CD4-positive, alpha-beta T cell treated with Interleukin-2 at 100 ng/mL for 4 hours (primary cell): ENCODE measurements around the gene TRAPPC14.

Experiments
- DNase-seq: peaks from one replicate; pipeline ENCODE4 v3.0.0-alpha.2; 2020; ENCODE audit warnings: low spot score

TRAPPC14 gene

GRCh38 chr7:100124301-100125230 lies 34.0 kb downstream of the TRAPPC14 start:
- no peak for DNase-seq

GRCh38 chr7:100122568-100122967 lies 36.0 kb downstream of the TRAPPC14 start:
- no peak for DNase-seq

GRCh38 chr7:100122067-100122466 lies 36.5 kb downstream of the TRAPPC14 start:
- no peak for DNase-seq

- DNase-seq = no peak
These were observed 37.8 kb downstream of the TRAPPC14 start for GRCh38 chr7:100120733-100121036.

DNA sequence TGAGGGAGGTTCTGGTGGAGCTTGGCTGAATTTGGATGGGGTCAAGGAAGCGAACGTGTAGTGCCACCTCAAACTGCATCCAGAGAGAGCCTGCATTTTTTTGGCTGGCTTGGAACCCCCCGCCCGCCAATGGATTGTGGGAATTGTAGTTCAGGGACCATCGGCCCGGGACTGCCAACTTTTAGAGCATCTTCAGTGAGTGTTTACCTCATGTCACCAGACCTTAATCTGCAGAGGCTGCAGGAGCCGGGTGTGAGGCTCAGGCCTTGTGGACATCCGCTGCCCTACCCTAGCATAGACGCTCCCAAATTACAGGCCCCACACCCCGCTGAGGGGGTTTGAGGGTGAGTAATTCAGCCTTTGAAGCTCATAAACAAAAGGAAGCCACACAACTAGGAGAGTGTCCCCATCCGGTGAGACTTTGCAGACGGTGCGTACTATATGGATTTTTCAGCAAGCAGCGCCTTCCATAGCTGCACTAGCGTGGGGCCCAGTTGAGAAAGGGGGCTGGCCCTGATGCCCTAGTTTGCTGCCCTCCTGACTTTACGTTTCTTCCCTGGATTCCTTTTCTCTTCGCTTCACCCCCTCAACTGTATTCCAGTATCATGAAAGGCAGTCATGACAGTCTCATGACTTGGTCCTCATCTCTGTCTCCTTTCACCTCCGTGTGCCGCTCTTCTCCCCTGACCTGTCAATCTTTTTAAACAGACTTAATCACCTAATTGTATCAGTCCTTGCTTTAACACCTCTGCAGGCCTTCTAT lies 38.4 kb downstream of the TRAPPC14 start:
- peak; percentile 83 for DNase-seq

GRCh38 chr7:100119072-100119969 lies 39.2 kb downstream of the TRAPPC14 start, which contains the start of the genes CNPY4 and TAF6:
Gene CNPY4, plus strand, starts transcription at chr7:100119634. Its CDS starts 111 bp downstream, at chr7:100119745.
Gene TAF6, minus strand, starts transcription at chr7:100119358. Its CDS starts 5,149 bp downstream, at chr7:100114209.
- peak; percentile 97 for DNase-seq

- no peak for DNase-seq
These were observed 40.0 kb downstream of the TRAPPC14 start for GRCh38 chr7:100118388-100119071.

- no peak for DNase-seq
These were observed 43.5 kb downstream of the TRAPPC14 start for GRCh38 chr7:100115026-100115425.

DNA sequence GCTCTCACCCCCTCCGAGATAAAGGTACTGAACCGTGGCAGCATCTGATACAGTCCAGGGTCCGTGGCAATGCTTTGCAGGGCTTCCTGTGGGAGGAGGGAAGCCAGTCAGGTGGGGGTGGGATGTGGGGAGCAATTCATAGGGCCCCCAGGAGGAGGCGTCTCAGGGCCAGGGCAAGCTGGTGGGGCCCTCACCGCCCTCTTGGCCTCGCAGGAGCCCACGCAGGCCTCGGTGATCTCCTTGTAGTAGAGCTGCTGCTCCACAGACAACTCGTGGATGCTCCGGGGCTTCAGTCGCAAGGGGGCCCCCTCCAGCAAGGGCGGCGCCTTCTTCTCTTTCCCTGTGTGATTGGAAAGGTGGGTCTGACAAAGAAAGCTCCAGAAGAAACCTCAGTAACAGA lies 46.6 kb downstream of the TRAPPC14 start:
- no peak for DNase-seq

DNA sequence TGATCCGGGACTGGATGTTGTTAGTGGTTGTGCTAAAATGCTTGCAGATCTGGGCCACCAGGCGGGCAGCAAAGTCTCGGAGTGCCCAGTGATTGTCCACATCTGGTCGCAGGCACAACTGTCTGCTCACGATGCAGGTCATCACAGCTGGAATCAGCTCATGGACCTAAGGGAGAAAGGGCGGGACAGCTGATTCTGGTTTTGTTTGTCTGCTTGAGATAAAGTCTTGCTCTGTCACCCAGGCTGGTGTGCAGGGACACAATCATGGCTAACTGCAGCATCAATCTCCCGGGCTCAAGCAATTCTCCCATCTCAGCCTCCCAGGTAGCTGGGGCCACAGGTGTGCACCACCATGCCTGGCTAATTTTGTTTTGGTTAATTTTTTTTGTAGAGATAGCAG lies 47.4 kb downstream of the TRAPPC14 start:
- DNase-seq = no peak

DNA sequence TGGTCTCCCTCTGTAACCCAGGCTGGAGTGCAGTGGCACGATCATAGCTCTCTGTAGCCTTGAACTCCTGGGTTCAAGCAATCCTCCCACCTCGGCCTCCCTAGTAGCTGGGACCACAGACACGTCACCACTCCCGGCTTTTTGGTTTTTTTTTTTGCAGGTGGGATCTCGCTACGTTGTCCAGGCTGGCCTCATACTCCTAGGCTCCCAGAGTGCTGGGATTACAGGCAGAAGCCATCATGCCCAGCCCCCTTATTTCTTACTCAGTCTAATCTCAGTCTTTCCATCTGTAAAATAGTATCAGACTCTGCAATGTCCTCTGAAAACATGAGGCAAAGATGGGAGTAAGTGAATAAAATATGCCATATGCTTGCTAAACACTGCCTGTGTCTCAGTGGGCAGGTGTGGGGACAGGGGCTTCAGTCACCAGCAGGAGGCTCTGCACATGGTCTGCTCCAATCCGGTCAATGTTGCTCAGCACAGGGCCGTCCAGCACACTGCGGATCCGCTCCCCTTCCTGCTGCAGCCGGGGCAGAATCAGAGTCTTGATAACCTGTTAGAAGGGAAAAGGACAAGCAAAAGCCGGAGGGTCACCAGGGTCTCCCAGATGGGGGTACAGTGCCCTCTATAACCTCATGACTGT lies 48.9 kb downstream of the TRAPPC14 start:
- no peak for DNase-seq

DNA sequence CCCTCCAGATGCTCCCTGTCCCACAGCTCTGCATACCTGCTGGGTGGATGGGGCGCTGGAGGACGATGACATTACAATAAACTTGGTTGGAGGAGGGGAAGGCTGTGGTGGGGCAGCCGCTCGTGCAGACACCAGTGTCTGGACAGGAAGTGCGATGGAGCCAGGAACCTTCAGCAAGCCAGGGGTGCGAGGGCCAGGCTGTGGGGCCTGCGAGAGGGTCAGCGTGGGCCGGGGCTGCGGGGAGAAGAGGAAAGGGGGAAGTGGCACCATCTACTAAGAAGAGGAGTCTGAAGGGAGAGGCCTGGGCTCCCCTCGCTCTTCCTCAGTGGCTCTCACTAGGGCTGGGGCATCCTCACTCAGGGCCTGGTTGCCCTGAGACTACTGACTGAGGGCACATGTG lies 50.6 kb downstream of the TRAPPC14 start:
- no peak for DNase-seq

DNA sequence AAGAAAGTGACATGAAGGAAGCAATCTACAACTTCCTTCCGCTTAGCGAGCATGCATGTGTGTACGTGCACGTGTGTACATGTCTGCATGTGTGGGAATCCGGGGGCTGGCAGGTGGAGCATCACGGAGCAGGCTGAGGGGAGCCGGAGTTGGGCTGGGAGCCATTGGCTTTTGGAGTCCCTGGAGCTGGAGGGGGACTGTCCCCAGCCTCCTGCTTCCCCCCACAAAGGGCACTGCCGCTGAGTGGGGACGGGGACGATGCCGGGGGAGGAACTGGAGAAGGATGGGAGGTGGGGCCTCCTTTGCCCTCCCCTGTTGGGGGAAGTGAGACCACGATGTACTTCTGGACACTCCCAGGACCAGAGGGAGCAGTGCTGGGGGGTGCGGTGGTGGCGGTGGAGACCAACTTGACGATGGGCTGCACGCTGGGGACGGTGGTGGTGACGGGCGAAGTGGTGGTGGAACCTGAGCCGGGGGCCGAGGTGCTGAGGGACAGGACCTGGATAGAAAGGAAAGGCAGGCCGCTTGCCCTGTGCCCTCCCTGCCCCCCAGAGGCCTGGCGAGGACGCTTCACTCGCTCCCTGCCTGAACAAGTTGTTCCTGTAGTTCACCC lies 51.3 kb downstream of the TRAPPC14 start:
- DNase-seq = no peak

DNA sequence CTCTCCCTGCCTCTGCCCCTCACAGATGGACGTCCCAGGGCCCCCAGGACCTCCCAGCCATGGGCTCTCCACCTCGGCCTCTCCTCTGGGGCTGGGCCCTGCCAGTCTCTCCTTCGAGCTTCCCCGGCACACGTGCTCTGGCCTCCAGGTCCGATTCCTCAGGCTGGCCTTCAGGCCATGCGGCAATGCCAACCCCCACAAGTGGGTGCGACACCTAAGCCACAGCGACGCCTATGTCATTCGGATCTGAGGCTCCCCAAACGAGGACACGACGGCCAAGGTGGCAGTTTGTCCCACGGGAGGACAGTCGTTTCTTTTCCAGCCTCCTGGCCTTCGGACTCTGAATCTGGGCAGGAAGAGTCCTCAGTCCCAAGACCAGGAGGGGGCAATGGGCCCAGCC lies 51.9 kb downstream of the TRAPPC14 start:
- DNase-seq = no peak

DNA sequence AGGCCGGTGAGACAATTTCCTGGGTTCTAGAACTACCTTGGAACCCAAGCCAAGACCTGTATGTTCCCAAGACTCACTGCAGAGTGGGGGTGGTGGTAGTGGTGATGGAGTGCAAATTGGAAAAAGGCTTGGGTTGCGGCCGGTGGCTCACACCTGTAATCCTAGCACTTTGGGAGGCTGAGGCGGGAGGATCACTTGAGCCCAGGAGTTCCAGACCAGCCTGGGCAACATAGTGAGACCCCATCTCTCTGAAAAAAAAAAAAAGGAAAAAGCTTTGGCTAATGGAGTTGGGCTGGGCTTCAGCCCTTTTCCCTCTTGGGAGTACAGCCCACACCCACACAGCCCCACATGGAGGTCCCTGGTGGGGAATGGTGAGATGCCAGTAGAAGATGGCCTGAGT lies 53.0 kb downstream of the TRAPPC14 start:
- no peak for DNase-seq
